Lower leg skin (tissue), 3 donors: Measurements from ENCODE around the gene CCDC175.

Experiments
- POLR2A ChIP-seq, 2 donors: fragments of 450-650 bp; IDR thresholded peaks; one replicate each; pipeline ENCODE4 v1.6.1; 2016 to 2017; ENCODE audit warnings: antibody characterized with exemption in 2 of 2, mild to moderate bottlenecking in 1 of 2, moderate library complexity in 1 of 2
- TF ChIP-seq, protein P1 (sequence below), 3 donors: fragments of 450-650 bp; IDR thresholded peaks; one replicate each; pipeline ENCODE4 v1.5.1; 2016; ENCODE audit warnings: antibody characterized with exemption in 3 of 3, mild to moderate bottlenecking in 3 of 3, moderate library complexity in 2 of 3

DNA sequence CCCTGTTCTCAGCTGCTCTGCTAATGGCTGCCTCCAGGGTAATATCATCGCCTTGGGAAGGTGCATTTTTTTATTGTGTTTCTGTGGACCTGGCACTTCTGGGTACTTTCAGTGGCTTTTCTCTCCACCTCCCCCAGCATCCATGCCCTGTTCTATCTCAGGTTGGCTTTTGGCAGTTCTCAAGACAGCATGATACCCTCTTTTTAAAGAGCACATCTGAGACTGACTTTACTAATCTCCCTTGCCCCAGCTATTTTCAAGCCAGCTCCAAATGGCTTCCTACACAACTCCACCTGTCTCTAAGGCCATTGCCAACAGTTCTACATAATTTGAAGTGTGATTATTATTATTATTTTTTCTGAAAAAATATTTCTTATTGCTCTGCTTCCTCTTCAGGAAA is 39.1 kb downstream of the CCDC175 start:
- TF ChIP-seq, protein P1, sequence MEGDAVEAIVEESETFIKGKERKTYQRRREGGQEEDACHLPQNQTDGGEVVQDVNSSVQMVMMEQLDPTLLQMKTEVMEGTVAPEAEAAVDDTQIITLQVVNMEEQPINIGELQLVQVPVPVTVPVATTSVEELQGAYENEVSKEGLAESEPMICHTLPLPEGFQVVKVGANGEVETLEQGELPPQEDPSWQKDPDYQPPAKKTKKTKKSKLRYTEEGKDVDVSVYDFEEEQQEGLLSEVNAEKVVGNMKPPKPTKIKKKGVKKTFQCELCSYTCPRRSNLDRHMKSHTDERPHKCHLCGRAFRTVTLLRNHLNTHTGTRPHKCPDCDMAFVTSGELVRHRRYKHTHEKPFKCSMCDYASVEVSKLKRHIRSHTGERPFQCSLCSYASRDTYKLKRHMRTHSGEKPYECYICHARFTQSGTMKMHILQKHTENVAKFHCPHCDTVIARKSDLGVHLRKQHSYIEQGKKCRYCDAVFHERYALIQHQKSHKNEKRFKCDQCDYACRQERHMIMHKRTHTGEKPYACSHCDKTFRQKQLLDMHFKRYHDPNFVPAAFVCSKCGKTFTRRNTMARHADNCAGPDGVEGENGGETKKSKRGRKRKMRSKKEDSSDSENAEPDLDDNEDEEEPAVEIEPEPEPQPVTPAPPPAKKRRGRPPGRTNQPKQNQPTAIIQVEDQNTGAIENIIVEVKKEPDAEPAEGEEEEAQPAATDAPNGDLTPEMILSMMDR (IDR thresholded peaks at IDR 0.05) = no peak
- no peak for TF ChIP-seq POLR2A (IDR thresholded peaks at IDR 0.05)
